ENCODE results near the gene C1orf232. TPM values are rescaled to one million over a fixed set of nuclear protein-coding genes. Genes with fewer than 3 reads are reported as not detected.

C1orf232 gene
- total and polyA plus RNA-seq, 9 of the 15 experiments (the other 6 are each of a cell fraction or from before 2014, with no cell fraction given) = not detected

GRCh38 chr1:26138974-26139558 lies 29.7 kb downstream of the C1orf232 start (continued):
- no peak for TF ChIP-seq STAT5A (IDR thresholded peaks at IDR 0.05; ENCODE audit: borderline replicate concordance, low read length)
- no peak for TF ChIP-seq RBM22 (IDR thresholded peaks at IDR 0.05; ENCODE audit: low read depth, low read length, poor library complexity, severe bottlenecking)
- TF ChIP-seq, protein P1, sequence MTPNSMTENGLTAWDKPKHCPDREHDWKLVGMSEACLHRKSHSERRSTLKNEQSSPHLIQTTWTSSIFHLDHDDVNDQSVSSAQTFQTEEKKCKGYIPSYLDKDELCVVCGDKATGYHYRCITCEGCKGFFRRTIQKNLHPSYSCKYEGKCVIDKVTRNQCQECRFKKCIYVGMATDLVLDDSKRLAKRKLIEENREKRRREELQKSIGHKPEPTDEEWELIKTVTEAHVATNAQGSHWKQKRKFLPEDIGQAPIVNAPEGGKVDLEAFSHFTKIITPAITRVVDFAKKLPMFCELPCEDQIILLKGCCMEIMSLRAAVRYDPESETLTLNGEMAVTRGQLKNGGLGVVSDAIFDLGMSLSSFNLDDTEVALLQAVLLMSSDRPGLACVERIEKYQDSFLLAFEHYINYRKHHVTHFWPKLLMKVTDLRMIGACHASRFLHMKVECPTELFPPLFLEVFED (CRISPR knock-in tag; conservative IDR thresholded peaks at IDR 0.05) = no peak
- no peak for TF ChIP-seq ZNF408 (CRISPR knock-in tag; IDR thresholded peaks at IDR 0.05; ENCODE audit: low read depth)
- peak in 1 of 2 experiments; percentile 82; a peak in 2 of 4 replicates for TF ChIP-seq NONO (IDR thresholded peaks at IDR 0.05; ENCODE audit: low read depth in 2 of 2, low read length in 1 of 2)
- TF ChIP-seq MIER1 (IDR thresholded peaks at IDR 0.05; ENCODE audit: low read depth) = no peak
- TF ChIP-seq ZNF24 (IDR thresholded peaks at IDR 0.05) = no peak
- TF ChIP-seq SIX5 (IDR thresholded peaks at IDR 0.05; ENCODE audit: borderline replicate concordance in 1 of 2, insufficient read depth in 1 of 2, low read depth in 1 of 2, low read length in 2 of 2) = no peak
- no peak for TF ChIP-seq MTA3 (IDR thresholded peaks at IDR 0.05; ENCODE audit: borderline replicate concordance)
- no peak for TF ChIP-seq ZC3H11A (IDR thresholded peaks at IDR 0.05; ENCODE audit: low read depth, low read length)
- peak; percentile 31; the same call in 1 of the 2 replicates for TF ChIP-seq L3MBTL2 (IDR thresholded peaks at IDR 0.05)
- no peak for TF ChIP-seq TBL1XR1 (IDR thresholded peaks at IDR 0.05; ENCODE audit: low read length in 2 of 2)
- TF ChIP-seq SMARCB1 (IDR thresholded peaks at IDR 0.05; ENCODE audit: insufficient read length, low read depth) = no peak
- no peak for TF ChIP-seq FOXJ3 (CRISPR knock-in tag; IDR thresholded peaks at IDR 0.05)
- no peak for TF ChIP-seq NEUROD1 (IDR thresholded peaks at IDR 0.05; ENCODE audit: borderline replicate concordance, low read depth, low read length, partially characterized antibody)
- TF ChIP-seq E2F5 (CRISPR knock-in tag; IDR thresholded peaks at IDR 0.05) = no peak
- TF ChIP-seq GATAD2B (IDR thresholded peaks at IDR 0.05; ENCODE audit: borderline replicate concordance) = no peak
- TF ChIP-seq HOMEZ (CRISPR knock-in tag; IDR thresholded peaks at IDR 0.05) = no peak
- TF ChIP-seq GMEB1 (CRISPR knock-in tag; IDR thresholded peaks at IDR 0.05) = 0 out of 2 replicates have a peak, but pooled peaks have one; percentile 2
- TF ChIP-seq MBD2 (IDR thresholded peaks at IDR 0.05; ENCODE audit: borderline replicate concordance, low read depth) = peak; percentile 3; the same call in 1 of the 2 replicates
- TF ChIP-seq ZNF507 (tag; conservative IDR thresholded peaks at IDR 0.05) = no peak
- TF ChIP-seq OTX1 (CRISPR knock-in tag; IDR thresholded peaks at IDR 0.05) = no peak
- 0 out of 4 replicates have a peak, but pooled peaks of 1 of the 2 experiments have one; percentile 24 for TF ChIP-seq HDAC1 (IDR thresholded peaks at IDR 0.05)
- TF ChIP-seq ZNF764 (CRISPR knock-in tag; IDR thresholded peaks at IDR 0.05; ENCODE audit: low read depth) = no peak
- no peak for TF ChIP-seq NFXL1 (CRISPR knock-in tag; IDR thresholded peaks at IDR 0.05)
